GM12878 (cell line): ENCODE data around the gene PXDC1.

ENCODE experiments used
- BHLHE40 ChIP-seq, 2 experiments: fragments of 450-650 bp in 1 of 2; IDR thresholded peaks; 2 replicates each; pipeline ENCODE4 v1.6.1; 2011 to 2017; ENCODE audit warnings: low read depth in 2 of 2, borderline replicate concordance in 1 of 2, improper control_type of control experiment in 1 of 2, low read length in 1 of 2, mild to moderate bottlenecking in 1 of 2
- EZH2 ChIP-seq: IDR thresholded peaks from 2 replicates; pipeline ENCODE4 v1.6.1; 2012; ENCODE audit warnings: low read depth, mild to moderate bottlenecking, control low read depth, inconsistent platforms, low read length, borderline replicate concordance; ENCODE audit not compliant: control insufficient read depth
- MEF2A ChIP-seq: IDR thresholded peaks from 2 replicates; pipeline ENCODE4 v1.6.1; 2011; ENCODE audit warnings: low read depth, mild to moderate bottlenecking, low read length, moderate library complexity; ENCODE audit not compliant: insufficient read depth
- RUNX3 ChIP-seq: IDR thresholded peaks from 2 replicates; pipeline ENCODE4 v1.6.1; 2012; ENCODE audit warnings: low read length, inconsistent platforms

DNA sequence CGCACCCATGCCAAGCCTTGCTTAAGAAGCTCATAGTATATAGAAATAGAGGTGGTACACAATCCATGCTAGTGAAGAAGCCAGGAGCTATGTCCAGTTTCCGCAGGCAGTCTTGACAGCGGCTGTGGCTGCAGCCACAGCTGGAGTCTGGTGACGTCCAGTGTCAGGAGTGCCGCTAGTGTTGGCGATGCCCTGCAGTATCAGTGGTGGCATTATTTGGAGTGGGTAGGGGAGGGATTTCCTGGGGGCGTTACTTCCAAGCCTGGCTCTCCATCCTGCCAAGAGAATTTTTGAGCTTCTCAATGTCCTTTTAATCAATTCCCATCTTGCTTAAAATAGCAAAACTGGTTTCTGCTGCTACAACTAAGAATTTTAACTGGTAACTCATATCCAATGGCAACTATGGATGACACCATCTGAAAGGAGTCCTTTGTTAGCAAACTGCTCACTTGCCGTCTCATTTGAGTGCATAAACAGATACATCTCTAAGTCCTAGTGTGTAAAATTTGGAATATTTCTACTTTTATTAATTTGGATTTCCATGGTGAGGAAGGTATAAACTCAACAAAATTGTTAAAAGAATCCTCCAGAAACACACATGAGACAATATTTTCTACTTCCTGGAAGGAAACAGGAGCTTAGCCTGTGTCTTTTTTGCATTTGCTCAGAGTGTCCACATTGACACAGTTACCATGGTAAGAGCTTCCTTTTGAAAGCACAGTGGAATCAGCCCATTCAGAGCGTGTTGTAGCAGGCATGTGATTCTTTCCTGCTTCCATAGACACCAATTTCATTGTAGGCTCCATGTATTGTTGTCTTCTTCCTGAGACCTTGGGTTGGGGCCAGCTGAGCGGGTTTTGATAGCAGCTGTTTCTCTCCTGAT lies 44.6 kb upstream of the PXDC1 start:
- TF ChIP-seq BHLHE40 (IDR thresholded peaks at IDR 0.05; ENCODE audit: borderline replicate concordance in 1 of 2, low read depth in 2 of 2, low read length in 1 of 2) (no peak), MEF2A (no peak), EZH2 (no peak), RUNX3 (no peak)
